ENCODE data around the gene ABHD13.

GRCh38 chr13:108195861-108196260 lies 22.3 kb upstream of the ABHD13 start:
- TF ChIP-seq CTCF (IDR thresholded peaks at IDR 0.05 in 2 of 3, conservative IDR thresholded peaks at IDR 0.05 in 1 of 3; ENCODE audit: borderline replicate concordance in 1 of 3, insufficient read depth in 1 of 3, low read depth in 2 of 3, low read length in 2 of 3), result no peak
- no peak for TF ChIP-seq EZH2 (IDR thresholded peaks at IDR 0.05)
- no peak for TF ChIP-seq POLR2AphosphoS5 (IDR thresholded peaks at IDR 0.05; ENCODE audit: low read depth, low read length)
- TF ChIP-seq POLR2A (IDR thresholded peaks at IDR 0.05; ENCODE audit: borderline replicate concordance, extremely low read depth, insufficient read depth, insufficient read length), result no peak
- no peak for TF ChIP-seq ZFX (IDR thresholded peaks at IDR 0.05)
- no peak for TF ChIP-seq REST (IDR thresholded peaks at IDR 0.05; ENCODE audit: low read depth)
- no peak for TF ChIP-seq YY1 (IDR thresholded peaks at IDR 0.05; ENCODE audit: extremely low read depth, insufficient replicate concordance, low read depth, low read length)

All from HCT116 (cell line).